Activated CD4-positive, CD25-positive, alpha-beta regulatory T cell (primary cell): ENCODE measurements around the gene FLT1.

ENCODE experiments used
- DNase-seq, 4 experiments: peaks; one replicate each; lab custom pipeline; 2025; lab: John Stamatoyannopoulos, UW

The FLT1 gene

DNA sequence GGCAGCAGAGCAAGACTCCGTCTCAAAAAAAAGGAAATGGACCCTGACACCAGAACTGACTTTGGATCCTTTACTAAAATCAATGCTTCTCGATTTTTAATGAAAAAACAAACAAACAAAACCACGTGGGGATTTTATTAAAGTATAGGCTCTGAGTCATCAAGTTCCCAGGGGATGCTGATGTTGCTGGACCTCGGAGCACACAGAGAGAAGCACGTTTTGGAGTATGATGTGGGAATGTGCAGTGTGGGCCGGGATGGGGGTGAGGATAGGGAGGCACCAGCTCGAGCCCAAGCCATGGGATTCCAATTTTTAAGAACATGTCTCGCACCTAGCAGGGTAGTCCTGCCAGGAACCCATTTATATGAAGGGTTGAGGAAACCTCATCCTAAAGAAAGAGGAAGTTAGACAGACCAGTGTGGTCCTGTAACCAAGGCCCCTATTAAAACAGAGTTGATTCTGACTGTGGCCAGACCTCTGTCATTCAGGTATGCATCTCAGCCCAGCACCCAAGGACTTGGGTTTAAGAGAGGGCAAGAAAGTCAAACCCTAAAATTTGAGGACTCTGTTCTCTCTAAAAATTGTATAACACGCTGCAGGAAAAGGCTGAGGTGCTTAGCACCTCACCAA is 6.4 kb downstream of the FLT1 start:
- no peak for DNase-seq

DNA sequence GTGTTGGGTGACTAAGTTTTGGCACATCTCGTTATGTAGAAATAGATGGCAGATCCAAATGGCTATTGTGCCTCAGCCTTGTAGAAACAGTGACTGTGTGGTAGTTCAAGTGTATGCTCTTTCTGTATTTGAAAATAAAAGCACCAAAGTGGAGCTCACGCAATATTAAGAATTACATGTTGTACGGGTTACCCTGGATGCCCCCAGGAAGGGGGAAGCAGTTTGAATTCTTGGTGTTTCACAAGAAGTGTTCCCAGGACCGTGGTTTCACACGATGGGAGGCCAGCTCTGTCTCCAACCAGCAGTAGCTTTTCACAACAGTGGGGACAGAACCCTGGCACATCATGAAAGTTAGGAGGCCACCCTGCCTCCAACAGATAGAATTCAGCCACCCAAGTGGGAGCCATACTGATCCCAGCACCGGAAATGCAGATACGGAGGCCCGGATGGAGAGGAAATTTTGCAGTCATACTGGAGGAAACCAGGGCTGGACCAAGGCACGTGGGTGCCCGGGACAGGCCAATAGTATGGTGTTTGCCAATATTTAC is 8.9 kb downstream of the FLT1 start:
- no peak for DNase-seq

DNA sequence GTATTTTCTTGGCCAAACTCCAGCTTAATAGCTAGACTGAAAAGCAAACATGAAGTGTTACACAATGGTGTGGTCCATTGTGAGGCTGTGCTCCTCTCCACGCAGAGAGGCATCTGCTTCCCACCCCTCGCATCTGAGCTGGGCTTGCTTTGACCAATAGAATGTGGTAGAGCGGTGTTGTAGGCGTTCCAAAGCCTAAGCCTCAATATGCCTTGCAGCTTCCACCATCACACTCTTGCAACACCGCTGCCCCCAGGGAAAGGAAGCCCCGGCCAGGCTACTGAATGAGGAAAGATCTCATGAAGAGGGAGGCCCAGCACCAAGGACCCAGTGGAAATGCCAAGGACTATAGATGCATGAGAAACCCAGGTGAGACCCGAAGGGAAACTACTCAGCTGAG is 9.4 kb downstream of the FLT1 start:
- no peak for DNase-seq

DNA sequence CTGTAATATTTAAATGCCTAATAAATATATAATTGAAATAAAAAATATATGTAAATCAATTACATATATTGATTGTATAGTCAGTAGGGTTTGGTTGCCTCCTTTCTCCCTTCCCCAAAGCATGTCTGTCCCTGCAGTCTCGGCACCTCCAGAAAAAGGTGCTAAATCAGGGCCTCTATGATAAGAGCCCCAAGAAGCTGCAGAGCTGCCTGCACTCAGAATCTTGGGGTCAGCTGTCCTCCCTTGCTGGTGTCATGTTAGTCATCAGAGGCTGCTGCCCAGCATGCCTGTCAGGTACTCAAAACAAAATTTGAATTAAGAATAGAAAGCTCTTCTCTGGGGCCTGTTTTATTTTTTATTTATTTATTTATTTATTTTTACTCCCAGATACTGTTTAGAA is 9.8 kb downstream of the FLT1 start:
- no peak for DNase-seq

DNA sequence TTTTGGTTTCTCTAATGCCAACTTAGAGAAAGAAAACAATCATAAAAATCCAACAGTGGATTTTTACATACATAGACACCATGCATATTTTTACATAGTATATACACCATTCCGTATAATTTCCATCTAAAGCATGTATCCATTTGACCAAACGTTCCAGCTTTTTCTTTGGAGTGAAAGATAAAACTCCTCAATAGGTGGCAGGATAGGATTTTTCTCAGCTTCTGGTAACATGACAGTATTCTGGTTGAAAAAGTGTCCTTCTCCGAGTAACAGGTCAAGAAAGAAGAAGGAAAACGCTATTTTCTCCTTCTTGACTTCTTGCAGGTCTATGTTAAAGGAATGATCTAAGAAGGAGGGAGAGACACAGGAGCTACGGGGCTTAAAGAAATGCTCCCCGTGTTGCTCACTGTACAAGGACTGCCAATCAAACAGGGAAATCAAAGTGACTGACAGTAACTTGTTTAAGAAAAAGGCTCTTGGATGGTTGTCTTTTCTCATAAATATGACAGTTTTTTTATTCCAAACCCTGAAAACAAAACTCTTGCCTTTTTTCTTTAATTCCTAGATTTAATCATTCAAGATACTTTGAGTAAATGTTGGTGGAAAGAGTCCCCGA is 11.5 kb downstream of the FLT1 start:
- no peak for DNase-seq

DNA sequence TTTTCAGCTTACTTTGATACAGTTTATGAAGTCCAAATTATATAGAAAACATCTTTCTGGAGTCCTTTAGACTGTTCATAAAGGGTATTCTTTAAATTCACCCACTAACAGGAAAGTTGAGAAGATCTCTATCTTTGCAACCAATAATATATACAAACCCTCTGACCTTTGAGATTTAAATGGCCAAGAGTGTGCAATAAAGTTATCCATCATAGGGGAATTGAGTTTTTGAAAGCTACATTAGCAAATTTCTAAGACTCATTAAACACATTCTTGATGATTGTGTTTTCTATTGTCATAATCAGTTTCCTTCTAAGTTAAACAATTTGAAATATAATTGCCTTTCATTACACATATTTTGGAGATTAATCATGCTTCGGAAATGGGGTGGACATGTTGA is 15.9 kb downstream of the FLT1 start:
- no peak for DNase-seq

DNA sequence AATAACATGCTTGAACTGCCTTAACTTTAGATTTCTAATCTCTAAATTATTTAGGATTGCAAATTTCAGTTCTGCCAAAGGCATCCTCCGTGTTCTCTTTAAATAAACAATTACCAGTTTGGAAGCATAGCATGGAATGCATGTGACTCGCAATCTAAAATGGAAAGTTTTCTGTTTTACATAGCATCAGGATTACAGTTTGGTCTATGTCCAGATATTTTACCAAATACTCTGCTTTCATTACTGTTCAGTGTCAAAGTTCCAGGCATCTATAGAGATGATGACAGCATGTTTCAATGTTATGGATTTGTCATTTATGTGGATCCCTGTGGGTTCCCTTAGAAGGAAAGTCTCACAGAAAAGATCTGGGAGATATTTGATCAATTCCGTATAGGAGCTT is 16.8 kb downstream of the FLT1 start:
- no peak for DNase-seq

DNA sequence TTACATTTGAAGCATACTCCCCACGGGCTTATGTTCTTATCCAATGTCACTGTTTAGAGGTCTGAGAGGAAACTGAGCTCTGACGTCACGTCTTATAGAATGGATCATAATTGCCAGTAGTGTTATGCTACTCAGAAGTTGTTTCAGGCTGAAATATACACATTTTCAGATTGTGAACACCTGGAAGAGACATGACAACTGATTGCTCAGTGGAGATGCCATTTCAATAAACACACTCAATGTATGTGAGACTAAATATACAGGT is 17.3 kb downstream of the FLT1 start:
- DNase-seq = no peak

DNA sequence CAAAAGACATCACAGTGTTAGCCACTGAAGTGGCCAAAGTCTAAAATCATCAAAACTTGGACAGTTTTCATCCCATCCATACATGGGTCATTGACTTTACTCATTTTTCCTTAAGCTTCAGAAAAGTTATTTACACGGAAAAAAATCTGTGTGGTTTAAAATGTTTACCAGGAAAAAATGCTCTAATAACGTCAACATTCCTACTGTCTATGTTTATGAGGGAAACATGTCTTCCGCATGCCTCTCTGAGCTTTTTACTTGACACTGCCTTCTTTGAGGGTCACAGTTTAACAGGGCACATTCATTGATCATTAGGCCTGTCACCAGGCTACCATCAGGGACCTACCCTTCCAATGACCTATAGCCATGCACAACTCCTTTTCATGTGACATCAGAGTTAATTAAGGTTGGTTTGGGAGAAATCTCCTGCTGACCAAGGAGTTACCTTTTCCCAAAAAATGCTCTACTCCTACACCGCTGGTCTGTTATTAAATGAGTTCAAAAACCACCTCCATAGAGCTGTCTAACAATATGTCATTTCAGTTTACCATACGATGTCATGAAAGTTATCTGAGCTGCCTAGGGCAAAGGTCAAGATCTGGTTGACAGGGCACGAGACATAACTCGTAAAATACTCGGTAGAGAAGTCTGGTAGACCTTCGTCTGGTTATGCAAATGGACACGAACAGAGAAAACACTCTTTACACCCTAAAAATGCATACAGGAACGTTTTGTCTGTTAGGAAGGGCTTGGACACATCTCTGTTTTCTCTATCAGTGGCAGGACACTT is 17.8 kb downstream of the FLT1 start:
- no peak for DNase-seq

DNA sequence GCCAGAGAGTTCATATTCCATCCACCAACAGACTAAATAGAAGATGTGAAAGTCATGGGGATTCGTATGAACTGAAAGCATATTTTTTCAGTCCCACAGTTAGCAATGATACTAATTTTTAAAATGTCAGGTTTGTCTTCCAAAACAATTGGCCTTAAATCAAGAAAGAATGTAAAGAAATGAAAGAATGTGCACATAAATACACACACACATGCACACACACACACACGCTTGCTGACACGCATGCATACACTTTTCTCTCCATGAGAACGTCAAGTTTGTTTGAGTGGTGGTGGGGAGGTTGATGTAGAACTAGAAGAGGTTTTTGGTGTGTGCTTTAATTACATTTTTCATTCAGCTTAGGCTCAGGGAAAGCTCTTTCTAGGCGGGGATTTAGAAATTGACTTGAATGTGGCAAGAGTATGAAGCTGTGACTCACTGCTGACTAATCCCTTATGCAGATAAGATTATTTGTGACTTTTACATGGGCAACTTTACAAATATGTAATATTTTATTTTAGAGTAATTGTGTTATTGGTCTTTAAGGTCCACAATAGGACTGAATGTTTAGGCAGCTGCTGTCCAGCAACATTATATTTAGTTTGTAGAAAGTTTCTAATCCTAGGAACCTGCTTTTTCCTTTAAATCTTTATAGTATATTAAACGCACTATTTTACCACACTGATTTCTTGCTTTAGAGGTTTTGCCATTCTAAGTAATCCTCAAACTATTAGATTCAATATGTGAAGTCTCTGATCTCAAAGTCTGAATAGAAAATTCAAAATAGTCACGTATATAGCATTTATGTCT is 18.8 kb downstream of the FLT1 start:
- DNase-seq = no peak

DNA sequence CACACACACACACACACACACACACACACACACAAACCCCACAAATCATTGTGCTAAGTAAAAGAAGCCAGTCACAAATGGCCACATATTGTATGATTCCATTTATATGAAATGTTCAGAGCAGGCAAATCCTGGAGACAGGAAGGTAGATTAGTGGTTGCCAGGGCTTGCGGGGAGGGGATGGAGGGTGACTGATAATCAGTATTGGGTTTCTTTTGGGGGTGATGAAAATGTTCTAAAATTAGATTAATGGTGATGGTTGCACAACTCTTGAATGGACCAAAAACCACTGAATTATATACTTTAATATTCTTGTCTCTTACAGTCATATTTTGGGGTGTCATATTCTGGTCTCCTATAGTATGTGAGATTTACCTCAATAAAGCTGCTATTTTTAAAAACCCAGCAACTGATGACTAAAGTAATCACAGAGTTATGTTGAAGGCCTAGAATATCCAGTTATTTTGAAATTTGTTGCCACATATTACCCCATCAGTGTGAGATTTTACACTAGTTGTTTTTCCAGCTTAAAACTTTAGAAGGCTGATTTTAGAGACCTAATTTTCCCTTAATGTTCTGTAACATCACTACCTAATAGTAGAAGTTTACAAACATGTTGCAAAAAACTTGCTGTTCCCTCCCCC is 20.3 kb downstream of the FLT1 start:
- no peak for DNase-seq

DNA sequence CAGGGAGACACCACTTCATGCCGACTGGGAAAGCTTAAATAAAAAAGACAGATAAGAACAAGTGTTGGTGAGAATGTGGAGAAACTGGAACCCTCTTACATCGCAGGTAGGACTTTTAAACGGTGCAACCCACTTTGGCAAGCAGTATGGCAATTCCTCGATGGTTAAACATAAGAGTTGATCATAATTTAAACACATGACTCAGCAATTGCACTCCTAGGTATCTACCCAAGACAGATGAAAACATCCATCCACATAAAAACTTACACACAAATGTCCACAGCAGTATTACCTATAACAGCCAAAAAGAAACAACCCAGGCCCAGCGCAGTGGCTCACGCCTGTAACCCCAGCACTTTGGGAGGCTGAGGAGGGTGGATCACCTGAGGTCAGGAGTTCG is 21.9 kb downstream of the FLT1 start:
- no peak for DNase-seq

DNA sequence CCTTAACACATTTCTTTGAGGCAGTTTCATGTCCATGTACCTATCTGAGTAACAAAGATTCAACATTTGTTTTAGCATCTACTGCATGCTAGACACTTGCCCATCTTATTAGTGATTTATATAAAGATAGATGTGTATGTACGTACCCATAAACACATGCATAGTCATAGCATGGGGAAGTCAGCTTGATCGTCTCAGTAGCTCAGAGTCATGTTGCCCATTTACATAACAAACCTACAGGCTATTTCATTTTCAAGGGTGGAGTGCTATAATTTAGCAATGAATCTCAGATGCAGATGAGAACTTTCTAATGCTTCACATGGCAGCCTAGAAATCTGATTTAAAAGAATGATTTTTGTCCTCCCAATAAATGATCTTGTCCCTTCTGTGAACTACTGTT is 23.5 kb downstream of the FLT1 start:
- no peak for DNase-seq

DNA sequence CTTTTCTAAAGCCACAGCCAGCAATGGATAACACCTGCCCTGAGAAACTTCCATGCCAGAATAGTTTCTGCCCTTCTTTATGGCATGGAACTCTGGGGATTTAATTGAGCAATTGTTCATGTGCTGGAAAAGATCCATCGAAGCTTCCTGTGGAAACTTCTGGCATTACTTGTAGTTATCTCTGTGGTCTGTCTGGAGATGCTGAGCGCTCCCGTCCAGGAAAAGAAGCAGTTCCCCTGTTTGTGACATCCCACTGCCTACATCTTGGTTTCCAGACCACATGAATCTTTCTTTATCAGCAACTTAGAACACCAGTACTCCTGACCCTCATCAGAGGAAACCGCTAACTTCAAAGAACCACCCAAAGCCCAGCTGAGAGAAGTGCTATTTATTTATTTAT is 24.6 kb downstream of the FLT1 start:
- DNase-seq = no peak

DNA sequence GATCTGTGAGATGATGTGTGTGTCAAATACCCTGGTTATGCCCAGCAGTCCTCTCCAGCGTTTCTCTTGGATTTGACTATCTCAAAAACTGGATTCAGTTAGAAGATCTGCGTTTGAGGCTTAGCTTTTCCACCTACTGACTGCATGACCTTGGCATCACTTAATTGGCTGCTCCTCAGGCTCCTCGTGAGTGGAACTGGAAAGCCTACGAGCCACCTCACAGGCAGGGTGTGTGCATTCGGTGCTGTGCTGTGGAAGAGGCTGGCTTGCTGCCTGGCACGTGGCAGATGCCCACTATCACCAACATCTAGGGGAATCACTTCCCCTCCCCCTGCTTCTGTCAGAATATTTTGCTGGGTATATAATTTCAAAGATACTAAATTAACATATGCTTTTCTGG is 25.6 kb downstream of the FLT1 start:
- no peak for DNase-seq

DNA sequence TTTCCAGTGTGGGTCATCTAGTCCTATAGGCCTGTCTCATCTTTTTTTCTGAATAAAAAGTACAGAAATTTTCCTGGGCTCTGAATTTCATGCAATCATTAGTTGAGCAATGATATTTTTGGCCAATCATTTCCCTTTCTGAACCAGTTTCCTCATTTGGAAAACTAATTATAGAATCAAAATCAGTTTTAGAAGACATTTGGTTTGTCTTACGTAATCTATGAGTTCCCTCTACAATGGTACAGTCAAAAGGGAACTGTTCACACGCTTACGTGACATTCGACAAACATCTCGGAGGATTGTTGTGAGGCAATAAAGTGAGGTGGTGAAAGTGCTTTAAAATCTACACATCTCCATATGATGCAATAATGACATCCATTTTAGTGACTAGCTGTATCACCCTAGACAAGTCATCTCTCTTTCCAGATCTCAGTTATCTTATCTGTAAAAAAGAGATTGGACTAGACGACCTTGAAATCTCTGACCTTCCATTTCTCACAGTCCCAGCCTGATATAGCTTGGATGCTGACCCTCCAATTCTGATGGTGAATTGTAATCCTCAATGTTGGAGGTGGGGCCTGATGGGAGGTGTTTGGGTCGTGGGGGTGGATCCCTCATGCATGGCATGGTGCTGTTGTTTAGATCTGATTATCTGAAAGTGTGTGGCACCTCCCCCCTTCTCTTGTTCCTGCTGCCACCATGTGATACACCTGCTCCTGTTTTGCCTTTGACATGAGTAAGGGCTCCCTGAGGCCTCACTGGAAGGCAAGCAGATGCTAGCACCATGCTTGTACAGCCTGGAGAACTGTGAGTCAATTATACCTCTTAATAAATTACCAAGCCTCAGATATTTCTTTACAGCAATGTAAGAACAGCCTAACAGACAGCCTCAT is 26.7 kb downstream of the FLT1 start:
- no peak for DNase-seq

DNA sequence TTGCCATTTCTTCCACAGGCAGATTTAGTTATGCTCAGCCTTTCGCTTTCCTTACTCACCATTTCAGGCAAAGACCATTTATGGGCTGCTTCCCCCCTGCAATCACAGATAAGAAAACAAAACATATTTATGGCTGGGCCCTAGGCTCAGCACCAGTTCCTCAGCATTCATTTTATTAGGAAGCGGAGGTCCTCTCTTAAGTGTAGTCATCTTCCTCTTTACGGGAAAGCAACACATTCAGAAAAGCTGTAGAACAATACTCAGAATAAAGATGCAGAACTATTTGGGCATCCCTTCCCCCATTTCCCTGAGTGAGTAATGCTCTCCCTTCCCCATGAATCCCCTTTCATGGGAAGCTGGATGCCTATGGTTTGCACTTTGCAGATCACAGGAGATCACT is 27.9 kb downstream of the FLT1 start:
- no peak for DNase-seq

DNA sequence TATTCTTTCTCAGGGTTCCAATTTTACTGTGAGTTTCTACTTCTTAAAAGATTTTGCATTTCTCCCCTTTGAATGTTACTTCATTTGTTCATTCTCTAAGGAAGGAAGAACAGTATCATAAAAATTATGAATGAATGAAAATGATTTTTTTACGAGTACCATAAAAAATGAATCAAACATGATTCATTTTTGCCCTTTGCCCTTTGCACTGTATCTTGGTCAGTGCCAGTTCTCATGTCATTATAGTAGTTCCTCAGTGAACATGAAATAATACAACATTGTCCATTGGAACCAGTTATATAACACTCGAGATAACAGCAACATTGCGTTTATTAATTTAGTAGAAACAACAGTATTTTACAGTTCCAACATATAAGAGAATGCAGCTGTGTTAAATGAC is 28.8 kb downstream of the FLT1 start:
- DNase-seq = no peak

DNA sequence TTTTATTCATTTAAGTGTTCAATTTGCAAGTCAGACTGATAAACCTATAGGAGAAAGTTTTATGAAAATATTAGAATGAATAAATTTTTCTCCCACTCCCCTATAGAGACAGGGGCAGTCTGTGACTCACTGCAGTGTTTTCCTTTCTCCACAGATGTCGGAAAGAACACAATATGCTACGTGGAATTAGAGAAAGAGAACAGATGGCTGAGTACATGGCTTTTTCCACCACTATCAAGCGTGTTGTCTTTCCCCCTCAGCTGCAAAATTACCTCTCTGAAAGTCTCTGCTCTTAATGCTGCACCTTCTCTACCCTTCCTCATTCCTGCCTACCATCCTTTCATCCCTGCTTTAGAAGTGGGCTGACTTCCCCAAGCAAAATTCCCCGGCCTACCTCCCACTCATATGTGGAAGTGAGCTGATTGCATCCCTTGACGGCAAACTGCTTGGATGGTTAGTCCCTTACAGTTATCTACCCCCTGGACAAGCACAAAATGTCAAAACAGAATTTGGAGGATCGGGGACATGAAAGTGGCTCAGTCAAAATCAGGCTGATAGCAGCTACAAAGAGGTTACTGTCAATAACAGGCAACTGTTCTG is 30.0 kb downstream of the FLT1 start:
- DNase-seq = no peak

DNA sequence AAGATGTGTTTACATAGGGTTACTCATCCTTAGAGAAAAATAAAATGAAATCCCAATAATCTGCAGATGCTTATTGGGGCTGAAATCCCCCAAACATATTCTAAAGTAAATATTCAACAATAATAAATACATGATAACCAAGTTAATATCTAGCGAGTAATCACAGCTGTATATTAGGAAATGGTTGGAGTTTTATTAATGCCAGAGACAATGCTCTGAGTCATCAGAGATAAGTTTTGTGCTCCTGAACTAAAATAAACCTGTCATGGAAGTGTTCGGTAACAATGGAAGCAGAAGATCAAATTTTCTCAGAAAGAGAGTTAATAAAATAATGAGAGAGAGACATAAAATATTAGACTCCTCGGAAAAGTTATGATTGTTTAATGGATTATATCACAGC is 31.4 kb downstream of the FLT1 start:
- DNase-seq = no peak

DNA sequence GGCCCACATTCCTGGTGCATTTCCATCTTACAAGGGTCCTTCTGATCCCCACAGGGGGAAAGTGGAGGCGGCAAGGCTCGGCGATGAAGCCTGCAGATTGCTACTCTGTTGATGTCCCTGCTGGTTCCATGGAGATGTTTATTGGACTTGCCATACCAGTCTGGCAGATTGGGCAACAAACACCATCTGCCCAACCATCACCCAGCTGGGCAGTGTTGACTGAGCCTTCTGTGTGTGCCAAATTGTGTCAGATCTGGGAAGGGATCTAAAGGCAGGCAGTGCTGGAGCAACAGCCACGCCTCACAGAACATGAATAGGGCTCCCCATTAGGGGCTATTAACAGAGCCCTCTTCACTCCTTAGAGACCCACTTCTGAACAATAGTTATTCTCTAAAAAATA is 35.0 kb downstream of the FLT1 start:
- no peak for DNase-seq
